Activated naive CD4-positive, alpha-beta T cell treated with anti-CD3 and anti-CD28 coated beads for 36 hours (primary cell): Measurements from ENCODE around the gene DCTN3. TPM values are rescaled to one million over a fixed set of nuclear protein-coding genes. Genes with fewer than 3 reads are reported as not detected.

Experiments
- CTCF ChIA-PET: fragments of 350-600 bp; sonication (Branson Sonifier 250); formaldehyde crosslinking; loops from one replicate; lab custom pipeline; 2021; ENCODE audit warnings: antibody characterized with exemption; lab: Charles Lee
- DNase-seq: peaks from one replicate; pipeline ENCODE4 v3.0.0-alpha.2; 2020
- H3K27ac Mint-ChIP-seq: one replicate; pipeline ENCODE4 v1.8.0; 2021; ENCODE audit warnings: mild to moderate bottlenecking, mixed read lengths
- H3K27me3 Mint-ChIP-seq: one replicate; pipeline ENCODE4 v1.8.0; 2021; ENCODE audit warnings: low read depth, mixed read lengths
- H3K36me3 Mint-ChIP-seq: one replicate; pipeline ENCODE4 v1.8.0; 2021; ENCODE audit warnings: low read depth, mixed read lengths
- H3K4me1 Mint-ChIP-seq: one replicate; pipeline ENCODE4 v1.8.0; 2021; ENCODE audit warnings: low read depth, mixed read lengths
- H3K4me3 Mint-ChIP-seq: one replicate; pipeline ENCODE4 v1.8.0; 2021; ENCODE audit warnings: mild to moderate bottlenecking, moderate library complexity, mixed read lengths
- H3K9me3 Mint-ChIP-seq: one replicate; pipeline ENCODE4 v1.8.0; 2021; ENCODE audit warnings: mixed read lengths
- intact Hi-C: fragments of 100-400 bp; cut with micrococcal nuclease; formaldehyde crosslinking; loops from one replicate; pipeline ENCODE4 v1.15.1; 2023
- total RNA-seq, 2 experiments: library from RNA; stranded (reverse); gene quantifications; one replicate each; pipeline ENCODE4 v1.2.3, GENCODE V29; 2021

Gene DCTN3
- total RNA-seq, 2 experiments from 2014 or later: 86.1 to 87.5 TPM

- Mint-ChIP-seq H3K27me3 (peaks cover 42% of the 10 kb centered on the region), H3K9me3 (no peaks in the 10 kb centered on the region), H3K4me3 (no peak overlapping the region), H3K27ac (no peak overlapping the region), H3K36me3 (no peaks in the 10 kb centered on the region), H3K4me1 (peaks cover 8% of the 10 kb centered on the region)
- intact Hi-C loops: no loop called here
- CTCF ChIA-PET: no interaction called here
- DNase-seq: no peak
These were observed 45.1 kb downstream of the DCTN3 start for GRCh38 chr9:34575241-34575640.

DNA sequence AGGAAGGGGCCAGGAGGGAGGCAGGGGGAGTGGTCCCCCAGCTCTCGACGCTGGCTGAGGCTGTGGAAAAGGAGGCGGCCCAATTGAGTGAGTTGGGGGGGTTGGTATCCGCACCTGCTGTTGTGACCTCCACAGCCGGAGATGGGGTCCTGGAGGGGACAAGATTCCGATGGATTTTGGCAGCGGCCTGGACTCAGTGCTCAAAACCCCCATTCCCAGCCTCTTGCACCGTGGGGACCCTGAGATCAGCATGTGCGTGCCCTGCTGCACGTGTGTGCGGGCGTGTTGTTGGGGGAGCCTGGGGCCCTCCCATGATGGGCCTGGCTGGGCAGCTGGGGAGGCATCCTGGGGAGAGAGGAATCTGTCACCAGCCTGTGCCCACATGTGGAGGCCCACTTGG lies 45.7 kb downstream of the DCTN3 start:
- intact Hi-C loops: no loop called here
- Mint-ChIP-seq H3K27ac (no peak overlapping the region), H3K4me3 (no peak overlapping the region), H3K27me3 (peaks cover 36% of the 10 kb centered on the region), H3K4me1 (peaks cover 8% of the 10 kb centered on the region), H3K36me3 (no peaks in the 10 kb centered on the region), H3K9me3 (no peaks in the 10 kb centered on the region)
- no peak for DNase-seq
- CTCF ChIA-PET: no interaction called here

GRCh38 chr9:34573599-34574325 lies 46.5 kb downstream of the DCTN3 start:
- DNase-seq: no peak
- no peak overlapping the region for H3K4me3 Mint-ChIP-seq
- H3K4me1 Mint-ChIP-seq: peaks cover 8% of the 10 kb centered on the region
- H3K36me3 Mint-ChIP-seq: no peaks in the 10 kb centered on the region
- H3K27me3 Mint-ChIP-seq: peaks cover 30% of the 10 kb centered on the region
- intact Hi-C loops: no loop called here
- no peak overlapping the region for H3K27ac Mint-ChIP-seq
- CTCF ChIA-PET: no interaction called here
- H3K9me3 Mint-ChIP-seq: no peaks in the 10 kb centered on the region

DNA sequence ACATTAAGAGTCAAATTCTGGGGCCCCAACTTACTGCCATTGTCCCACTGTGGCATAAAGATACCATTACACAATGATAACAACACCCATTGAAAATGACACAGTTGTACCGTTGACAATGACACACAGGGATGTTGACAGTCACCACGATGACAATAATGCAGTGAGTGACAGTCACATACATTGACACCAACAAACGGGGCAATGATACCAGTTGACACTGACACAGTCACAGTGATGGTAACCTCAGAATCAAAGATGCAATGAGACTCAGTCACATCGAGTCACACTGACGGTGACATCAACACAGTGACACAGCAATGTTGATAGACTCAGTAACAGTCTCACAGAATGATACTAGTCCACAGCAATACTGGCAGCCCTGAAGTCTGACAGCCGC lies 47.7 kb downstream of the DCTN3 start:
- H3K9me3 Mint-ChIP-seq: no peaks in the 10 kb centered on the region
- H3K27ac Mint-ChIP-seq: no peak overlapping the region
- peaks cover 24% of the 10 kb centered on the region for H3K27me3 Mint-ChIP-seq
- DNase-seq: no peak
- intact Hi-C loops: no loop called here
- H3K4me3 Mint-ChIP-seq: no peak overlapping the region
- CTCF ChIA-PET: no interaction called here
- no peaks in the 10 kb centered on the region for H3K36me3 Mint-ChIP-seq
- peaks cover 7% of the 10 kb centered on the region for H3K4me1 Mint-ChIP-seq

DNA sequence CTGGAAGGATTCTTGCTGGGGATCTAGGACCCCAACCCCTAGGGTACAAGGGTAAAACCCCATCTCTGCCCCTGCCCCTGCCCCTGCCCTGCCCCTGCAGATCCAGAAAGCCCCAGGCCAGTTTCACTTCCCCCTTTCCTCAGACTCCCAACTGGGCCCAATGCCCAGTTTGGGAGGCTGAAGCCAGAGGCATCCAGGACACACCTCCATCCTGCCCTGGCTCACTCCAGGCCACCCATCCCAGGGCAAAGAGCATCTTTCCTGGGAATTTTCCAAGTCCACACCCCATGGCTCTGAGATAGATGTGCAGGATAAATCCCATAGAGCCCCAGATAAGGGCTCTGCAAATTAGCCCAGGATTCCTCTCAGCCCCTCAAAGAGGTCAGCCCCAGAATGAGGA lies 48.2 kb downstream of the DCTN3 start:
- no peak overlapping the region for H3K27ac Mint-ChIP-seq
- H3K9me3 Mint-ChIP-seq: no peaks in the 10 kb centered on the region
- DNase-seq: no peak
- peaks cover 19% of the 10 kb centered on the region for H3K27me3 Mint-ChIP-seq
- H3K36me3 Mint-ChIP-seq: no peaks in the 10 kb centered on the region
- CTCF ChIA-PET: no interaction called here
- peaks cover 2% of the 10 kb centered on the region for H3K4me1 Mint-ChIP-seq
- no peak overlapping the region for H3K4me3 Mint-ChIP-seq
- intact Hi-C loops: no loop called here

DNA sequence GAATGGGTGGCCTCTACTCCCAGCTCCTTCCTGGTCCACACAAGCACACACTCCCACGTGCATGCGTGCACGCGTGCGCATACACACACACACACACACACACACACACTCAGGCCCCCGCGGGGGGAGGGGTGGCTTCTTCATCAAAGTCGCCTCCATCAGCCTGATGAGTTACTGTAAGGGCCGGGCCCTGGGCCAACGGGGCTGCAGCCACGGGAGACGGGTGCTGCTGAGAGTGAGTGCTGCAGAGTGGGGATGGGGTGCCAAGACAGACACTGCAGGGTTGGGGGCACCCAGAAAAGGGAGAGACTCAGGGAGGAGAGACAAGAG lies 48.8 kb downstream of the DCTN3 start:
- Mint-ChIP-seq H3K27me3 (peaks cover 13% of the 10 kb centered on the region), H3K9me3 (no peaks in the 10 kb centered on the region), H3K27ac (no peak overlapping the region), H3K4me3 (no peak overlapping the region), H3K4me1 (no peaks in the 10 kb centered on the region), H3K36me3 (no peaks in the 10 kb centered on the region)
- no peak for DNase-seq
- CTCF ChIA-PET: no interaction called here
- intact Hi-C loops: no loop called here

- Mint-ChIP-seq H3K4me1 (no peaks in the 10 kb centered on the region), H3K9me3 (no peaks in the 10 kb centered on the region), H3K27me3 (peaks cover 8% of the 10 kb centered on the region), H3K4me3 (no peak overlapping the region), H3K36me3 (no peaks in the 10 kb centered on the region), H3K27ac (no peak overlapping the region)
- DNase-seq: no peak
- intact Hi-C loops: no loop called here
- CTCF ChIA-PET: interaction anchor here (1.1 kb wide), 1 partner anchor 32 kb away, joined by 4 read pairs; no protein-coding TSS in a partner anchor
These were observed 49.4 kb downstream of the DCTN3 start for GRCh38 chr9:34570809-34571480.

GRCh38 chr9:34570376-34570775 lies 49.9 kb downstream of the DCTN3 start:
- Mint-ChIP-seq H3K9me3 (no peaks in the 10 kb centered on the region), H3K4me1 (no peaks in the 10 kb centered on the region), H3K36me3 (no peaks in the 10 kb centered on the region), H3K27ac (no peak overlapping the region), H3K4me3 (no peak overlapping the region), H3K27me3 (peaks cover 5% of the 10 kb centered on the region)
- DNase-seq: no peak
- intact Hi-C loops: no loop called here
- CTCF ChIA-PET: interaction anchor here (1.1 to 1.3 kb wide), 2 partner anchors 9 to 33 kb away, joined by 4 to 5 read pairs; no protein-coding TSS in a partner anchor

DNA sequence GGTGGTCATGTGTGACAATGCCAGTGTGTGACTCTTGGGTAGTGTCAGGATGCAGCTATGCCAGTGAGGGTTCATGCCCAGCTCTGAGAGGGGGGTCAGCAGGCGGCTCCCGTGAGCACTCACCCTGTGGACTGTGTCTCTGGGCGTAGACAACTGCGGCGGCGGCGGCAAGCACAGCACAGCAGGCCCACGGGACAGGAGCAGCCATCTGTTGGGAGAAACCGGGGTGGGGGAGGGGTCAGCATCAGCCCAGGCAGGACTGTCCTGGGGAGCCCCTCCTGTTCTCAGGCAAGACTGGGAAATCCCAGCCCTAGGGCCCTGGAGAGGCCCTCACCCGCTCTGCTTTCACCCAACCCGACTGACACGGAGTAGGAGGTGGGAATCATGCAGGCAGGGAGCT lies 51.5 kb downstream of the DCTN3 start:
- Mint-ChIP-seq H3K27me3 (no peaks in the 10 kb centered on the region), H3K4me1 (no peaks in the 10 kb centered on the region), H3K36me3 (no peaks in the 10 kb centered on the region), H3K4me3 (no peak overlapping the region), H3K27ac (no peak overlapping the region), H3K9me3 (no peaks in the 10 kb centered on the region)
- CTCF ChIA-PET: interaction anchor here (0.6 to 1.0 kb wide), 2 partner anchors 34 to 35 kb away, joined by 3 to 4 read pairs; no protein-coding TSS in a partner anchor
- no peak for DNase-seq
- intact Hi-C loops: no loop called here

GRCh38 chr9:34568133-34568532 lies 52.2 kb downstream of the DCTN3 start:
- H3K27me3 Mint-ChIP-seq: peaks cover 3% of the 10 kb centered on the region
- H3K4me3 Mint-ChIP-seq: no peak overlapping the region
- CTCF ChIA-PET: interaction anchor here (1.0 kb wide), 1 partner anchor 35 kb away, joined by 3 read pairs; no protein-coding TSS in a partner anchor

GRCh38 chr9:34566972-34567371 lies 53.3 kb downstream of the DCTN3 start:
- H3K27ac Mint-ChIP-seq: no peak overlapping the region
- no peaks in the 10 kb centered on the region for H3K4me1 Mint-ChIP-seq
- DNase-seq: no peak
- no peaks in the 10 kb centered on the region for H3K9me3 Mint-ChIP-seq
- intact Hi-C loops: no loop called here
- H3K36me3 Mint-ChIP-seq: no peaks in the 10 kb centered on the region
- H3K27me3 Mint-ChIP-seq: peaks cover 3% of the 10 kb centered on the region
- CTCF ChIA-PET: no interaction called here
- no peak overlapping the region for H3K4me3 Mint-ChIP-seq

More at GRCh38 chr9:34568133-34568532, 52.2 kb downstream of the DCTN3 start:
- Mint-ChIP-seq H3K4me1 (no peaks in the 10 kb centered on the region), H3K27ac (no peak overlapping the region), H3K36me3 (no peaks in the 10 kb centered on the region), H3K9me3 (no peaks in the 10 kb centered on the region)
- DNase-seq: no peak
- intact Hi-C loops: no loop called here

DNA sequence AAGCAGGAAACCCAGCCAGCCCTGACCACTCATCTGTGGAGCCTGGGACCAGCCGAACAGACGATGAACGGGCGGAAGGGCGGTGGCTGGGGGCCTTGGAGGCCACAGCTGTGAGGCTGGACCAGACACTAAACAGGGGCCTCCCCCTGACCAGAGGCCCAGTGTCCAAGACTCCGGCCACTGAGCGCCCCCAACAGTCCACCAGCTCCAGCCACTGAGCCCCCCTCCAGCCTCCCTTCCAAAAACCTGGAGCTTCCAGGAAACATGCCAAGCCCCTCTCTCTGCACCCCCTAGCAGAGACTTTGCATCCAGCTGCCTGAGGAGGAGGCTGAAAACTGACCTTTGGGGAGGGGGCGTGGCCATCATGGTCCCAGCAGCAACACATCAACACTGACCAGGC lies 54.0 kb downstream of the DCTN3 start:
- no peaks in the 10 kb centered on the region for H3K9me3 Mint-ChIP-seq
- DNase-seq: no peak
- CTCF ChIA-PET: no interaction called here
- no peaks in the 10 kb centered on the region for H3K4me1 Mint-ChIP-seq
- H3K36me3 Mint-ChIP-seq: no peaks in the 10 kb centered on the region
- no peak overlapping the region for H3K27ac Mint-ChIP-seq
- intact Hi-C loops: no loop called here
- no peak overlapping the region for H3K4me3 Mint-ChIP-seq
- peaks cover 3% of the 10 kb centered on the region for H3K27me3 Mint-ChIP-seq

GRCh38 chr9:34565856-34566255 lies 54.4 kb downstream of the DCTN3 start:
- intact Hi-C loops: no loop called here
- Mint-ChIP-seq H3K4me1 (no peaks in the 10 kb centered on the region), H3K4me3 (no peak overlapping the region), H3K9me3 (no peaks in the 10 kb centered on the region), H3K36me3 (no peaks in the 10 kb centered on the region), H3K27me3 (peaks cover 3% of the 10 kb centered on the region), H3K27ac (no peak overlapping the region)
- DNase-seq: no peak
- CTCF ChIA-PET: no interaction called here
